ENCODE data around the gene C1orf210.

DNA sequence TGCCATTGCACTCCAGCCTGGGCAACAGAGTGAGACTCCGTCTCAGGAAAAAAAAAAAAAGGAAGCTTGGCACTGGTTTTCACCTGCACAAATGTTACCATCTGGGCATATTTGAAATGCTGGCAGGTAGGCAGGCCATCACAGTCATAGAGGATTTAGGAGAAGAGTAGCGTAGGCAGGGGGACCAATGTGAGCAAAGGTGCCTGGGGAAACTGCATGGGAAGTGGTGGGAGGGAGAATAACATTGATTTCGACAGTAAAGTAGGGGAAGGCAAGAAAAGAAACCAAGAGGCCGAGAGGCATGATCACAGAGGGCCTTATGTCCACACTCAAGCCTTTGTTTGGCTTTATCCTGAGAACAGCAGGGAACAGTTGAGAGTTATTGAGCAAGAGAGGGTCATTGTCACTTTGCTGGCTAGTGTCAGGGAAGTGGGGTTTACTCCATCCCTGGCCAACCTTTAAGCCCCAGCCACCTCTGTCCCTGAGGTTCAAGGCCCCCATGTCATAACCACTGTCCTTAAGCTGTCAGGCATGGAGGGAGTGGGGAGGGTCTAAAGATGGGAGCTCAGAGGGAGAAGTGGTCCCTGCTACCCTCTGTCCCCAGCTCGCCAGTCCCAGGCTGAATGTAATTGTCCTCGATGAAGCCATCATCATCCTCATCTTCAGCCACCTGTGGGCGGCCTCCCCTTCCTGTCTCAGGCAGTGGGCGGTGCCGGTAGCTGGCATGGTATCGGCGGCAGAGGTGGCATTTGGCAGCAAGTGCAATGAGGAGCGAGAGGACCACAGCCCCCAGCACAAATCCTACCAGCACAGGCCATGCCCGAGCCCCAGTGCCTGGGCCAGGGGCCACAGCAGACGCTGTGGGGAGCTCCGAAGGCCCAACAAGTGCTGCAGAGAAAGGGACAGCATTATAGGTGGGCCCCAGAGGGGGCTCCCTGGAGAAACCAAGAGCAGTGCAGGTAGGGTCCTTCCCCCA, 2.9 kb downstream of the C1orf210 start:
- TF ChIP-seq, protein P1, sequence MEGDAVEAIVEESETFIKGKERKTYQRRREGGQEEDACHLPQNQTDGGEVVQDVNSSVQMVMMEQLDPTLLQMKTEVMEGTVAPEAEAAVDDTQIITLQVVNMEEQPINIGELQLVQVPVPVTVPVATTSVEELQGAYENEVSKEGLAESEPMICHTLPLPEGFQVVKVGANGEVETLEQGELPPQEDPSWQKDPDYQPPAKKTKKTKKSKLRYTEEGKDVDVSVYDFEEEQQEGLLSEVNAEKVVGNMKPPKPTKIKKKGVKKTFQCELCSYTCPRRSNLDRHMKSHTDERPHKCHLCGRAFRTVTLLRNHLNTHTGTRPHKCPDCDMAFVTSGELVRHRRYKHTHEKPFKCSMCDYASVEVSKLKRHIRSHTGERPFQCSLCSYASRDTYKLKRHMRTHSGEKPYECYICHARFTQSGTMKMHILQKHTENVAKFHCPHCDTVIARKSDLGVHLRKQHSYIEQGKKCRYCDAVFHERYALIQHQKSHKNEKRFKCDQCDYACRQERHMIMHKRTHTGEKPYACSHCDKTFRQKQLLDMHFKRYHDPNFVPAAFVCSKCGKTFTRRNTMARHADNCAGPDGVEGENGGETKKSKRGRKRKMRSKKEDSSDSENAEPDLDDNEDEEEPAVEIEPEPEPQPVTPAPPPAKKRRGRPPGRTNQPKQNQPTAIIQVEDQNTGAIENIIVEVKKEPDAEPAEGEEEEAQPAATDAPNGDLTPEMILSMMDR (IDR thresholded peaks at IDR 0.05; ENCODE audit: low read length): no peak
- no peak for TF ChIP-seq EZH2 (IDR thresholded peaks at IDR 0.05; ENCODE audit: borderline replicate concordance, low read length)
